Measurements from ENCODE around the gene FNBP1L.
"Not testable (repeated sequence)": the region's sequence is repeated elsewhere in the genome, so short reads cannot be mapped to it uniquely, and the experiment has no call there.

The FNBP1L gene

GRCh38 chr1:93459126-93459525 is 11.2 kb downstream of the FNBP1L start:
- no peak overlapping the region for H3K4me3 Mint-ChIP-seq
- H3K27me3 Mint-ChIP-seq: peaks cover 10% of the 10 kb centered on the region
- no peaks in the 10 kb centered on the region for H3K4me1 Mint-ChIP-seq (ENCODE audit: low read depth)
- no peaks in the 10 kb centered on the region for H3K9me3 Mint-ChIP-seq
- DNase-seq: no peak
- H3K36me3 Mint-ChIP-seq (ENCODE audit: low read depth): no peaks in the 10 kb centered on the region
- H3K27ac Mint-ChIP-seq: no peak overlapping the region

- Mint-ChIP-seq H3K36me3 (ENCODE audit: low read depth) (no peaks in the 10 kb centered on the region), H3K27me3 (no peaks in the 10 kb centered on the region), H3K4me3 (no peak overlapping the region), H3K27ac (no peak overlapping the region), H3K9me3 (peaks cover 8% of the 10 kb centered on the region), H3K4me1 (ENCODE audit: low read depth) (peaks cover 2% of the 10 kb centered on the region)
- DNase-seq: no peak
These were observed 13.3 kb downstream of the FNBP1L start for GRCh38 chr1:93461236-93461635.

- DNase-seq: no peak
- Mint-ChIP-seq H3K27ac (no peak overlapping the region), H3K9me3 (peaks cover 8% of the 10 kb centered on the region), H3K4me3 (no peak overlapping the region), H3K4me1 (ENCODE audit: low read depth) (peaks cover 2% of the 10 kb centered on the region), H3K27me3 (no peaks in the 10 kb centered on the region), H3K36me3 (ENCODE audit: low read depth) (no peaks in the 10 kb centered on the region)
These were observed 16.0 kb downstream of the FNBP1L start for GRCh38 chr1:93463960-93464359.

GRCh38 chr1:93465371-93466082 is 17.6 kb downstream of the FNBP1L start:
- not testable (repeated sequence) for H3K27me3 Mint-ChIP-seq; H3K36me3 Mint-ChIP-seq (ENCODE audit: low read depth); H3K4me1 Mint-ChIP-seq (ENCODE audit: low read depth); H3K4me3 Mint-ChIP-seq; H3K27ac Mint-ChIP-seq; DNase-seq; H3K9me3 Mint-ChIP-seq

GRCh38 chr1:93467606-93468005 is 19.7 kb downstream of the FNBP1L start:
- Mint-ChIP-seq H3K36me3 (ENCODE audit: low read depth) (no peaks in the 10 kb centered on the region), H3K9me3 (peaks cover 8% of the 10 kb centered on the region), H3K4me3 (no peak overlapping the region), H3K27ac (no peak overlapping the region), H3K4me1 (ENCODE audit: low read depth) (peaks cover 2% of the 10 kb centered on the region), H3K27me3 (no peaks in the 10 kb centered on the region)
- DNase-seq: no peak

- DNase-seq: no peak
- Mint-ChIP-seq H3K4me3 (no peak overlapping the region), H3K36me3 (ENCODE audit: low read depth) (no peaks in the 10 kb centered on the region), H3K27me3 (peaks cover 1% of the 10 kb centered on the region), H3K9me3 (peaks cover 8% of the 10 kb centered on the region), H3K27ac (no peak overlapping the region), H3K4me1 (ENCODE audit: low read depth) (peaks cover 2% of the 10 kb centered on the region)
These were observed 20.7 kb downstream of the FNBP1L start for GRCh38 chr1:93468662-93469061.

GRCh38 chr1:93469223-93469622 is 21.3 kb downstream of the FNBP1L start:
- not testable (repeated sequence) for H3K4me3 Mint-ChIP-seq; H3K27me3 Mint-ChIP-seq; H3K27ac Mint-ChIP-seq; H3K4me1 Mint-ChIP-seq (ENCODE audit: low read depth); DNase-seq; H3K9me3 Mint-ChIP-seq; H3K36me3 Mint-ChIP-seq (ENCODE audit: low read depth)

GRCh38 chr1:93471284-93471683 is 23.4 kb downstream of the FNBP1L start:
- no peak overlapping the region for H3K4me3 Mint-ChIP-seq
- H3K27ac Mint-ChIP-seq: no peak overlapping the region
- no peaks in the 10 kb centered on the region for H3K9me3 Mint-ChIP-seq
- peaks cover 2% of the 10 kb centered on the region for H3K27me3 Mint-ChIP-seq
- no peak for DNase-seq
- H3K36me3 Mint-ChIP-seq (ENCODE audit: low read depth): no peaks in the 10 kb centered on the region
- no peaks in the 10 kb centered on the region for H3K4me1 Mint-ChIP-seq (ENCODE audit: low read depth)

GRCh38 chr1:93471911-93472310 is 24.0 kb downstream of the FNBP1L start:
- DNase-seq: no peak

GRCh38 chr1:93474321-93474720 is 26.4 kb downstream of the FNBP1L start:
- H3K36me3 Mint-ChIP-seq (ENCODE audit: low read depth): no peaks in the 10 kb centered on the region
- H3K27ac Mint-ChIP-seq: no peak overlapping the region
- H3K4me1 Mint-ChIP-seq (ENCODE audit: low read depth): no peaks in the 10 kb centered on the region
- peaks cover 2% of the 10 kb centered on the region for H3K27me3 Mint-ChIP-seq
- H3K9me3 Mint-ChIP-seq: peaks cover 15% of the 10 kb centered on the region
- no peak overlapping the region for H3K4me3 Mint-ChIP-seq
- DNase-seq: no peak

More at GRCh38 chr1:93471911-93472310, 24.0 kb downstream of the FNBP1L start:
- Mint-ChIP-seq H3K4me1 (ENCODE audit: low read depth) (no peaks in the 10 kb centered on the region), H3K36me3 (ENCODE audit: low read depth) (no peaks in the 10 kb centered on the region), H3K9me3 (no peaks in the 10 kb centered on the region), H3K27me3 (peaks cover 2% of the 10 kb centered on the region), H3K27ac (no peak overlapping the region), H3K4me3 (no peak overlapping the region)

- Mint-ChIP-seq H3K4me1 (ENCODE audit: low read depth) (no peaks in the 10 kb centered on the region), H3K27ac (no peak overlapping the region), H3K9me3 (peaks cover 21% of the 10 kb centered on the region), H3K4me3 (no peak overlapping the region), H3K36me3 (ENCODE audit: low read depth) (no peaks in the 10 kb centered on the region), H3K27me3 (peaks cover 2% of the 10 kb centered on the region)
- DNase-seq: no peak
These were observed 27.8 kb downstream of the FNBP1L start for GRCh38 chr1:93475681-93476080.

- not testable (repeated sequence) for H3K27me3 Mint-ChIP-seq; H3K27ac Mint-ChIP-seq; DNase-seq; H3K4me3 Mint-ChIP-seq; H3K36me3 Mint-ChIP-seq (ENCODE audit: low read depth); H3K4me1 Mint-ChIP-seq (ENCODE audit: low read depth)
- peaks cover 26% of the 10 kb centered on the region for H3K9me3 Mint-ChIP-seq
These were observed 31.3 kb downstream of the FNBP1L start for GRCh38 chr1:93479133-93479745.

GRCh38 chr1:93481899-93482298 is 34.0 kb downstream of the FNBP1L start:
- not testable (repeated sequence) for H3K27ac Mint-ChIP-seq; DNase-seq; H3K4me1 Mint-ChIP-seq (ENCODE audit: low read depth); H3K27me3 Mint-ChIP-seq; H3K4me3 Mint-ChIP-seq; H3K36me3 Mint-ChIP-seq (ENCODE audit: low read depth)
- H3K9me3 Mint-ChIP-seq: peaks cover 26% of the 10 kb centered on the region

- Mint-ChIP-seq H3K9me3 (peaks cover 22% of the 10 kb centered on the region), H3K4me1 (ENCODE audit: low read depth) (peaks cover 2% of the 10 kb centered on the region), H3K27ac (no peak overlapping the region), H3K4me3 (no peak overlapping the region), H3K36me3 (ENCODE audit: low read depth) (no peaks in the 10 kb centered on the region), H3K27me3 (no peaks in the 10 kb centered on the region)
- no peak for DNase-seq
These were observed 35.3 kb downstream of the FNBP1L start for GRCh38 chr1:93483200-93483599.

- Mint-ChIP-seq H3K4me1 (ENCODE audit: low read depth) (peaks cover 2% of the 10 kb centered on the region), H3K27ac (no peak overlapping the region), H3K9me3 (peaks cover 18% of the 10 kb centered on the region), H3K27me3 (no peaks in the 10 kb centered on the region), H3K36me3 (ENCODE audit: low read depth) (no peaks in the 10 kb centered on the region), H3K4me3 (no peak overlapping the region)
- no peak for DNase-seq
These were observed 35.7 kb downstream of the FNBP1L start for GRCh38 chr1:93483606-93484005.
